DOHH2 (cell line): ENCODE results near the gene WDR35.

Experiments used
- H3F3A ChIP-seq: fragments of 200-600 bp; sonication (generic), shearing (Covaris generic); 2 replicates; pipeline ENCODE4 v1.6.0; 2016; ENCODE audit warnings: antibody characterized with exemption, mild to moderate bottlenecking; ENCODE audit not compliant: control insufficient read depth, insufficient read depth
- H3K27ac ChIP-seq: fragments of 200-600 bp; sonication (generic); 2 replicates; pipeline ENCODE4 v1.5.1; 2014; ENCODE audit warnings: low read depth, mild to moderate bottlenecking, low read length, moderate library complexity
- H3K27me3 ChIP-seq: fragments of 200-600 bp; sonication (generic); 2 replicates; pipeline ENCODE4 v1.6.1; 2014; ENCODE audit warnings: mild to moderate bottlenecking, low read length, mixed read lengths; ENCODE audit not compliant: control insufficient read depth
- H3K36me3 ChIP-seq: fragments of 200-600 bp; sonication (generic); 2 replicates; pipeline ENCODE4 v1.6.1; 2014; ENCODE audit warnings: mild to moderate bottlenecking, low read length, moderate library complexity, mixed read lengths; ENCODE audit not compliant: control insufficient read depth
- H3K4me1 ChIP-seq: fragments of 200-600 bp; sonication (generic); 2 replicates; pipeline ENCODE4 v1.6.1; 2014; ENCODE audit warnings: mild to moderate bottlenecking, low read length, mixed read lengths; ENCODE audit not compliant: control insufficient read depth
- H3K4me2 ChIP-seq: fragments of 200-600 bp; sonication (generic); 2 replicates; pipeline ENCODE4 v1.6.0; 2014; ENCODE audit warnings: mild to moderate bottlenecking, low read length, moderate library complexity
- H3K4me3 ChIP-seq: fragments of 200-600 bp; sonication (generic); 2 replicates; pipeline ENCODE4 v1.5.1; 2014; ENCODE audit warnings: mild to moderate bottlenecking, low read length, mixed read lengths
- H3K79me2 ChIP-seq: fragments of 200-600 bp; sonication (generic); 2 replicates; pipeline ENCODE4 v1.6.1; 2014; ENCODE audit warnings: mild to moderate bottlenecking, low read length, mixed read lengths; ENCODE audit not compliant: control insufficient read depth
- H3K9me2 ChIP-seq: fragments of 200-600 bp; sonication (generic); replicated peaks from 2 replicates; pipeline ENCODE4 v1.6.1; 2014; ENCODE audit warnings: mild to moderate bottlenecking, low read length, mixed read lengths; ENCODE audit not compliant: control insufficient read depth
- H3K9me3 ChIP-seq: fragments of 200-600 bp; sonication (generic); 2 replicates; pipeline ENCODE4 v1.6.1; 2014; ENCODE audit warnings: antibody characterized with exemption, low read length, mixed read lengths; ENCODE audit not compliant: control insufficient read depth, insufficient read depth
- H4K20me1 ChIP-seq: fragments of 200-600 bp; sonication (generic); 2 replicates; pipeline ENCODE4 v1.6.0; 2014; ENCODE audit warnings: low read depth, mild to moderate bottlenecking, antibody characterized with exemption, low read length, moderate library complexity; ENCODE audit not compliant: control insufficient read depth, insufficient read depth
- EZH2phosphoT487 ChIP-seq: fragments of 200-600 bp; sonication (generic); IDR thresholded peaks from 2 replicates; pipeline ENCODE4 v1.6.1; 2017; ENCODE audit warnings: borderline replicate concordance, mild to moderate bottlenecking, antibody characterized with exemption, low read length, moderate library complexity, mixed read lengths
- TF ChIP-seq, protein P1 (sequence below): fragments of 200-600 bp; sonication (generic); IDR thresholded peaks from one replicate; pipeline ENCODE4 v1.5.1; 2014; ENCODE audit warnings: antibody characterized with exemption, mild to moderate bottlenecking, low read depth, low read length; ENCODE audit not compliant: poor library complexity, severe bottlenecking

WDR35 gene

DNA sequence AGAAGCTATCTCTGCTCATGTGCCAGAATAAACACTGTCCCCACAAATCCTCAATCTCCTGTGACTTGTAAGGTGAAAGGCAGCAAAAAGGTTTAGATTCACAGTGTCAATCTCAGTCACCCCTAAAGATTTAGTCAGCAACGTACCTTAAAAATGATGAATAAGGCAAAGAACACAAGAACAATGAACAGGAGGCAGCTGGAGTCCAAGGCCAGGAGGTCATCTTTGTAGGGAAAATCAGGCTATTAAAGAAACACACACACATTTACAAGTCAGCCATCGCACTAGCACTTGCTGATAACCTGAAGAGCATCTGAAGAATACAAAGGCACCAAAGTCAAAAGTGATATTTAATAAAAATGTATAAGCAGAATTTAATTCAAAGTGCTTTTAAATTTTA is 44.9 kb upstream of the WDR35 start:
- H3K27me3 ChIP-seq = no peaks in the 10 kb centered on the region
- TF ChIP-seq, protein P1, sequence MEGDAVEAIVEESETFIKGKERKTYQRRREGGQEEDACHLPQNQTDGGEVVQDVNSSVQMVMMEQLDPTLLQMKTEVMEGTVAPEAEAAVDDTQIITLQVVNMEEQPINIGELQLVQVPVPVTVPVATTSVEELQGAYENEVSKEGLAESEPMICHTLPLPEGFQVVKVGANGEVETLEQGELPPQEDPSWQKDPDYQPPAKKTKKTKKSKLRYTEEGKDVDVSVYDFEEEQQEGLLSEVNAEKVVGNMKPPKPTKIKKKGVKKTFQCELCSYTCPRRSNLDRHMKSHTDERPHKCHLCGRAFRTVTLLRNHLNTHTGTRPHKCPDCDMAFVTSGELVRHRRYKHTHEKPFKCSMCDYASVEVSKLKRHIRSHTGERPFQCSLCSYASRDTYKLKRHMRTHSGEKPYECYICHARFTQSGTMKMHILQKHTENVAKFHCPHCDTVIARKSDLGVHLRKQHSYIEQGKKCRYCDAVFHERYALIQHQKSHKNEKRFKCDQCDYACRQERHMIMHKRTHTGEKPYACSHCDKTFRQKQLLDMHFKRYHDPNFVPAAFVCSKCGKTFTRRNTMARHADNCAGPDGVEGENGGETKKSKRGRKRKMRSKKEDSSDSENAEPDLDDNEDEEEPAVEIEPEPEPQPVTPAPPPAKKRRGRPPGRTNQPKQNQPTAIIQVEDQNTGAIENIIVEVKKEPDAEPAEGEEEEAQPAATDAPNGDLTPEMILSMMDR = no peak

DNA sequence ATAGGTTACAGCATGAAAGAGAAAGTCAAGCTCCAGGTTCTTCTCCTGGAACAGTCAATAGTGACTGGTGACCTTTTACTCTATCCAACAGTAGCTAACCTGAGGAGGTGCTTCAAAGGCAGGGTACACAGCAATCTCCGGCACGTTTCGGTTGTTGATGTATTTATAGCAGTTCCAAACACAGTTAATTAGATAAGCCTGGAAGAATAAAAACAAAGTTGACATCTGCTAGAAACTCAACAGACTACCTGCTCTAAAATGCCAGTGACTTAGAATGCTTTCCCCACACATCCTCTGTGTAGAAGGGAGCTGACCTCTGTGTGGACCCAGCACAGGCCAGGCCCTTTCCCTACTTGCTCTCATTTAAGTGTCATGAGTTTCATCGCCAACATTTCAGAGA is 44.3 kb upstream of the WDR35 start:
- TF ChIP-seq, protein P1 = no peak
- TF ChIP-seq EZH2phosphoT487 = no peak
- no peaks in the 10 kb centered on the region for H3K9me2 ChIP-seq
- no peak overlapping the region for H3K4me3 ChIP-seq
- H4K20me1 ChIP-seq = no peaks in the 10 kb centered on the region
- H3K4me1 ChIP-seq = peaks cover 16% of the 10 kb centered on the region
- no peaks in the 10 kb centered on the region; the same call in 1 of the 2 replicates for H3F3A ChIP-seq
- no peak overlapping the region for H3K4me2 ChIP-seq
- peaks cover 94% of the 10 kb centered on the region for H3K36me3 ChIP-seq
- H3K27ac ChIP-seq = no peak overlapping the region
- H3K27me3 ChIP-seq = no peaks in the 10 kb centered on the region
- no peaks in the 10 kb centered on the region for H3K79me2 ChIP-seq
- no peaks in the 10 kb centered on the region for H3K9me3 ChIP-seq

More for the DNA sequence above, 44.9 kb upstream of the WDR35 start:
- Histone ChIP-seq H3K9me3 (no peaks in the 10 kb centered on the region), H3F3A (no peaks in the 10 kb centered on the region; the same call in 1 of the 2 replicates), H3K9me2 (no peaks in the 10 kb centered on the region), H3K4me2 (no peak overlapping the region), H3K36me3 (peaks cover 89% of the 10 kb centered on the region), H3K79me2 (no peaks in the 10 kb centered on the region), H3K4me1 (peaks cover 16% of the 10 kb centered on the region), H3K27ac (no peak overlapping the region), H4K20me1 (no peaks in the 10 kb centered on the region), H3K4me3 (no peak overlapping the region)

DNA sequence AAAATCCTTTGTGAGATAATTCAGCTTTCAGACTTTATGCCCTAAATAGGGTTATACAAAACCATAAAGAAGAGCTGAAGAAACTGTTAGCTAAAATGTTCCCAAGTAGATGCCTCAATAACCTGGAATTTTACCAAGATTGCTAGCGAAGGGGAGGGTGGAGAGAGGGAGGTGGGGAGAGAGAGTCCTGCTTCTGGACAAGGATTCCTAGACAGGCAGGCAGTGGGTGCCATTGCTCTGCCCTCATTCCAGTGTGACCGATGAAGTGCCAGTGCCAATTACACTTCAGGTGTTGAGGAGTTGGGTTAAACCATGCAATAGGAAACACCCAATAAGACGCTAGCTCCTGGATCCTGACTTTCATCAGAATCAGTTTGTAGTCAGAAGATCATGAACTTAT is 43.4 kb upstream of the WDR35 start:
- no peaks in the 10 kb centered on the region; the same call in 1 of the 2 replicates for H3F3A ChIP-seq
- H3K9me2 ChIP-seq = no peaks in the 10 kb centered on the region
- H3K27me3 ChIP-seq = no peaks in the 10 kb centered on the region
- no peaks in the 10 kb centered on the region for H4K20me1 ChIP-seq
- H3K4me1 ChIP-seq = peaks cover 16% of the 10 kb centered on the region
- no peaks in the 10 kb centered on the region for H3K9me3 ChIP-seq
- no peaks in the 10 kb centered on the region for H3K79me2 ChIP-seq
- no peak overlapping the region for H3K4me2 ChIP-seq
- no peak overlapping the region for H3K4me3 ChIP-seq
- peaks cover 95% of the 10 kb centered on the region for H3K36me3 ChIP-seq
- H3K27ac ChIP-seq = no peak overlapping the region
- TF ChIP-seq, protein P1 = no peak
- no peak for TF ChIP-seq EZH2phosphoT487

DNA sequence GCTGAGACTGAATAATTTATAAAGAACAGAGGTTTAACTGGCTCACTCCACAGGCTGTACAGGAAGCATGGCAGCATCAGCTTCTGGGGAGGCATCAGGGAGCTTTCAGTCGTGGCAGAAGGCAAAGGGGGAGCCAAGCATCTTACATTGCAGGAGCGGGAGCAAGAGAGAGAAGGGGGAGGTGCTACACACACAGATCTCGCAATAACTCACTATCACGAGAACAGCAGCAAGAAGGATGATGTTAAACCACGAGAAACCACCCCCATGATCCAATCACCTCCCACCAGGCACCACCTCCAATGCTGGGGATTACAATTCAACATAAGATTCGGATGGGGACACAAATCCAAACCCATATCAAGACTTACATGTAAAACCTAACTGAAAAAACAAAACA is 40.3 kb upstream of the WDR35 start:
- Histone ChIP-seq H3K79me2 (no peaks in the 10 kb centered on the region), H4K20me1 (no peaks in the 10 kb centered on the region), H3K27me3 (no peaks in the 10 kb centered on the region), H3K36me3 (peaks cover 66% of the 10 kb centered on the region), H3K9me2 (no peaks in the 10 kb centered on the region), H3K9me3 (no peaks in the 10 kb centered on the region), H3K4me2 (no peak overlapping the region), H3K27ac (no peak overlapping the region), H3K4me1 (no peaks in the 10 kb centered on the region), H3F3A (no peaks in the 10 kb centered on the region), H3K4me3 (no peak overlapping the region)
- TF ChIP-seq EZH2phosphoT487 = no peak
- TF ChIP-seq, protein P1 = no peak
